ENCODE results near the gene NAA16.

NAA16 gene

DNA sequence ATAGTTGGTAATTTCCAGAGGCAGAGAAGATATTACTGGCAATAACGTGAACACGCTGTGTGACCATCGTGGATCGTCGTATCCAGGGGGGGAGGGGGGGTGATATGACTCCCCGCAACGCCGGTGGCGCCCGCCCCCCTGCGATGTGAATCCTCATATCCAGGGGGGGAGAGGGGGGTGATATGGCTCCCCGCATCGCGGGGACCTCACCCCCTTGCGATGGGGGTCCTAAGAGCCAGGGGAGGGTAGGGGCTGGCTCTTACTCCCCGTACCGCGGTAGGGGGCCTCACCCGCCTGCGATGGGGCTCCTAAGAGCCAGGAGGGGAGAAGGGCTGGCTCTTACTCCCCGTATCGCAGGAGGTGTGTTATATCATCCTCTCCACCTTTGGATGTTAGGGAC, 115.0 kb downstream of the NAA16 start:
- TF ChIP-seq, protein P1, sequence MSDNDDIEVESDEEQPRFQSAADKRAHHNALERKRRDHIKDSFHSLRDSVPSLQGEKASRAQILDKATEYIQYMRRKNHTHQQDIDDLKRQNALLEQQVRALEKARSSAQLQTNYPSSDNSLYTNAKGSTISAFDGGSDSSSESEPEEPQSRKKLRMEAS (IDR thresholded peaks at IDR 0.05): no peak
- no peak for TF ChIP-seq YY1 (IDR thresholded peaks at IDR 0.05; ENCODE audit: low read depth)
- no peak for TF ChIP-seq CREB1 (IDR thresholded peaks at IDR 0.05; ENCODE audit: low read depth)
- TF ChIP-seq TEAD4 (IDR thresholded peaks at IDR 0.05): no peak
- no peak for TF ChIP-seq EGR1 (IDR thresholded peaks at IDR 0.05)
- no peak for TF ChIP-seq FOXM1 (IDR thresholded peaks at IDR 0.05; ENCODE audit: borderline replicate concordance, low read depth)
- TF ChIP-seq, protein P2, sequence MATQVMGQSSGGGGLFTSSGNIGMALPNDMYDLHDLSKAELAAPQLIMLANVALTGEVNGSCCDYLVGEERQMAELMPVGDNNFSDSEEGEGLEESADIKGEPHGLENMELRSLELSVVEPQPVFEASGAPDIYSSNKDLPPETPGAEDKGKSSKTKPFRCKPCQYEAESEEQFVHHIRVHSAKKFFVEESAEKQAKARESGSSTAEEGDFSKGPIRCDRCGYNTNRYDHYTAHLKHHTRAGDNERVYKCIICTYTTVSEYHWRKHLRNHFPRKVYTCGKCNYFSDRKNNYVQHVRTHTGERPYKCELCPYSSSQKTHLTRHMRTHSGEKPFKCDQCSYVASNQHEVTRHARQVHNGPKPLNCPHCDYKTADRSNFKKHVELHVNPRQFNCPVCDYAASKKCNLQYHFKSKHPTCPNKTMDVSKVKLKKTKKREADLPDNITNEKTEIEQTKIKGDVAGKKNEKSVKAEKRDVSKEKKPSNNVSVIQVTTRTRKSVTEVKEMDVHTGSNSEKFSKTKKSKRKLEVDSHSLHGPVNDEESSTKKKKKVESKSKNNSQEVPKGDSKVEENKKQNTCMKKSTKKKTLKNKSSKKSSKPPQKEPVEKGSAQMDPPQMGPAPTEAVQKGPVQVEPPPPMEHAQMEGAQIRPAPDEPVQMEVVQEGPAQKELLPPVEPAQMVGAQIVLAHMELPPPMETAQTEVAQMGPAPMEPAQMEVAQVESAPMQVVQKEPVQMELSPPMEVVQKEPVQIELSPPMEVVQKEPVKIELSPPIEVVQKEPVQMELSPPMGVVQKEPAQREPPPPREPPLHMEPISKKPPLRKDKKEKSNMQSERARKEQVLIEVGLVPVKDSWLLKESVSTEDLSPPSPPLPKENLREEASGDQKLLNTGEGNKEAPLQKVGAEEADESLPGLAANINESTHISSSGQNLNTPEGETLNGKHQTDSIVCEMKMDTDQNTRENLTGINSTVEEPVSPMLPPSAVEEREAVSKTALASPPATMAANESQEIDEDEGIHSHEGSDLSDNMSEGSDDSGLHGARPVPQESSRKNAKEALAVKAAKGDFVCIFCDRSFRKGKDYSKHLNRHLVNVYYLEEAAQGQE (IDR thresholded peaks at IDR 0.05; ENCODE audit: low read depth): no peak
- no peak for TF ChIP-seq TCF12 (IDR thresholded peaks at IDR 0.05; ENCODE audit: low read depth)
- no peak for TF ChIP-seq NFIC (IDR thresholded peaks at IDR 0.05)
- TF ChIP-seq, protein P3, sequence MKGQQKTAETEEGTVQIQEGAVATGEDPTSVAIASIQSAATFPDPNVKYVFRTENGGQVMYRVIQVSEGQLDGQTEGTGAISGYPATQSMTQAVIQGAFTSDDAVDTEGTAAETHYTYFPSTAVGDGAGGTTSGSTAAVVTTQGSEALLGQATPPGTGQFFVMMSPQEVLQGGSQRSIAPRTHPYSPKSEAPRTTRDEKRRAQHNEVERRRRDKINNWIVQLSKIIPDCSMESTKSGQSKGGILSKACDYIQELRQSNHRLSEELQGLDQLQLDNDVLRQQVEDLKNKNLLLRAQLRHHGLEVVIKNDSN (IDR thresholded peaks at IDR 0.05): no peak
- no peak for TF ChIP-seq EP300 (IDR thresholded peaks at IDR 0.05; ENCODE audit: borderline replicate concordance)
- no peak for TF ChIP-seq ZBTB7A (IDR thresholded peaks at IDR 0.05; ENCODE audit: low read depth)
- TF ChIP-seq CEBPB (IDR thresholded peaks at IDR 0.05): no peak
- TF ChIP-seq TAF1 (IDR thresholded peaks at IDR 0.05; ENCODE audit: low read depth): no peak
- no peak for TF ChIP-seq RAD21 (IDR thresholded peaks at IDR 0.05; ENCODE audit: low read depth)

All from Ishikawa (cell line).